Fibroblast of pulmonary artery (primary cell): ENCODE results near the gene TMED8.

Experiments used
- DNase-seq: peaks from one replicate; pipeline ENCODE4 v3.0.0-alpha.2; 2010; ENCODE audit warnings: low read depth
- H3K4me3 ChIP-seq: replicated peaks from 2 replicates; pipeline ENCODE4 v1.5.1; 2011; ENCODE audit warnings: low read depth, mild to moderate bottlenecking, control low read depth, low read length, moderate library complexity
- TF ChIP-seq, protein P1 (sequence below): IDR thresholded peaks from 2 replicates; pipeline ENCODE4 v1.5.1; 2011; ENCODE audit warnings: mild to moderate bottlenecking, control low read depth, low read length, inconsistent platforms; ENCODE audit errors: missing control alignments

The TMED8 gene

DNA sequence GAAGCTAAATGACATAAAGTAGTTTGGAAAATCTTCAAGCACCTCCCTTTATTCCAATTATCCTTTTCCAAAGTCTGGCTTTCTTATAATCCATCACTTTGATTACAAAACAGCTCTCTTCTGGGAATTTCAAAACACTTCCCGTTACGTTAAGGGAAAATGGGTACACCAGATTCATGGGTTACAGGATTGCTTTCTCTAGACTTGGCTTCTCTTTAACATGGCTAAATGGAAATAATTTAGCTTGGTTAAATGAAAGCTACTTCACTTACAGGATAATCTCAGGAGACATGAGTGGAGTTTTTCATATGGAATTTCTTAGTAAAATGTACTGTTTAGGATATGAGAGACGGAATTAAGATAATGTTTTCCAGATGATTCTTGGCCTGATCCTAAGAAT is 41.3 kb downstream of the TMED8 start:
- no peak for DNase-seq
- H3K4me3 ChIP-seq = no peak overlapping the region
- TF ChIP-seq, protein P1, sequence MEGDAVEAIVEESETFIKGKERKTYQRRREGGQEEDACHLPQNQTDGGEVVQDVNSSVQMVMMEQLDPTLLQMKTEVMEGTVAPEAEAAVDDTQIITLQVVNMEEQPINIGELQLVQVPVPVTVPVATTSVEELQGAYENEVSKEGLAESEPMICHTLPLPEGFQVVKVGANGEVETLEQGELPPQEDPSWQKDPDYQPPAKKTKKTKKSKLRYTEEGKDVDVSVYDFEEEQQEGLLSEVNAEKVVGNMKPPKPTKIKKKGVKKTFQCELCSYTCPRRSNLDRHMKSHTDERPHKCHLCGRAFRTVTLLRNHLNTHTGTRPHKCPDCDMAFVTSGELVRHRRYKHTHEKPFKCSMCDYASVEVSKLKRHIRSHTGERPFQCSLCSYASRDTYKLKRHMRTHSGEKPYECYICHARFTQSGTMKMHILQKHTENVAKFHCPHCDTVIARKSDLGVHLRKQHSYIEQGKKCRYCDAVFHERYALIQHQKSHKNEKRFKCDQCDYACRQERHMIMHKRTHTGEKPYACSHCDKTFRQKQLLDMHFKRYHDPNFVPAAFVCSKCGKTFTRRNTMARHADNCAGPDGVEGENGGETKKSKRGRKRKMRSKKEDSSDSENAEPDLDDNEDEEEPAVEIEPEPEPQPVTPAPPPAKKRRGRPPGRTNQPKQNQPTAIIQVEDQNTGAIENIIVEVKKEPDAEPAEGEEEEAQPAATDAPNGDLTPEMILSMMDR = no peak

DNA sequence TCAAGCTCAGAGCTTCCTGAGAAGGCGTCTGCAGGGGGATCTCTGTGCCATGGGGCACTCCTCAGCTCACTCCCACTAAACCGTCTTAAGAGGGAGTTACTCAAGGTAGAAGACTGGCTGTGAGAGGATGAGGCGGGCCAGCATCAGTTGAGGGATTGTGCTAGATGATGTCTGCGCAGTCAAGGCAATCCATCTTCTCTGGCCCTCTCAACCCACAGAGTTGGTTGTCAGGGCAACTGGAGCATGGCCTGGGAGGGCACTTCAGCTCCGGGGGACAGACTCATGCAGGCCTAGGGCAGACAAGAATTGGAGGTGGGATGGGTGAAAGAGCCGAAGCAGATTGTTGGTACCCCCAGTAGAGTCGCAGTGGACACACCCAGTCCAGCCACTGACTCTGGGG is 47.0 kb downstream of the TMED8 start:
- TF ChIP-seq, protein P1 = no peak
- DNase-seq = no peak
- no peak overlapping the region for H3K4me3 ChIP-seq

DNA sequence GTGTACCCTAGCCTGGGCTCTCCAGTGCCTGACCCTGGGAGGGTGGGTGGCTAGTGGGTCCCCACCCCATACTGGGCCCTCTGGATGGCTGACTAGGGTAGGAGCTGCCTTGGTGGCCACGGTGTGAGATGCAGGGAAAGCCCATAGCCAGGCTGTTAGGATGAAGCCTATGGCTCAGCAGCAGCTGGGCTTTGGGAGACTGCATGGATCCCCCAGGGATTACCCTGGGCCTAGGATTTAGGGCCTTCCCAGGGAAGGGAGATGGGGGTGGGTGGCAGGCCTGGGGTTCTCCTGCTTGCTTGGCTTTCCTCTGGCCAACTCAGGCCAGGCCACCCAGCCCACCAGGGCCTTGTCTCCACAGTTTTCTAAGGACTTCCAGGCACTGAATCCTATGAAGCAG is 49.8 kb downstream of the TMED8 start:
- TF ChIP-seq, protein P1 = no peak
- no peak overlapping the region for H3K4me3 ChIP-seq
- DNase-seq = no peak

DNA sequence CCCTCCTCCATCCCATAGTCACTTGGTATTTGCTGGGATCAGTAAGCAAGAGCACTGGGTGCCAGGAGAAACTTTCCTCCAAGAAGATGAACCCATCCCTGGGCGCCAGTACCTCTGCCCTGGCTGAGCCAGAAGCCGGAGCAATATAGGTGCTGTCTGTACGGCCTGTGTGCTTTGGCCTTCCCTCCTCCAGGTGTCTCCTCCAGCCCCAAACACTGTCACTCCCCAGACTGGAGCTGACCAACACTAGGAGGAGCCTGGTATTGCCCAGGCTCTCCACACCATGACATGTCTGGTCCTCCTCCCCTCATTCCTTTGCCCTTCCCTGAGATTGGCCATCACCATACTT is 51.2 kb downstream of the TMED8 start:
- DNase-seq = no peak
- no peak overlapping the region for H3K4me3 ChIP-seq

DNA sequence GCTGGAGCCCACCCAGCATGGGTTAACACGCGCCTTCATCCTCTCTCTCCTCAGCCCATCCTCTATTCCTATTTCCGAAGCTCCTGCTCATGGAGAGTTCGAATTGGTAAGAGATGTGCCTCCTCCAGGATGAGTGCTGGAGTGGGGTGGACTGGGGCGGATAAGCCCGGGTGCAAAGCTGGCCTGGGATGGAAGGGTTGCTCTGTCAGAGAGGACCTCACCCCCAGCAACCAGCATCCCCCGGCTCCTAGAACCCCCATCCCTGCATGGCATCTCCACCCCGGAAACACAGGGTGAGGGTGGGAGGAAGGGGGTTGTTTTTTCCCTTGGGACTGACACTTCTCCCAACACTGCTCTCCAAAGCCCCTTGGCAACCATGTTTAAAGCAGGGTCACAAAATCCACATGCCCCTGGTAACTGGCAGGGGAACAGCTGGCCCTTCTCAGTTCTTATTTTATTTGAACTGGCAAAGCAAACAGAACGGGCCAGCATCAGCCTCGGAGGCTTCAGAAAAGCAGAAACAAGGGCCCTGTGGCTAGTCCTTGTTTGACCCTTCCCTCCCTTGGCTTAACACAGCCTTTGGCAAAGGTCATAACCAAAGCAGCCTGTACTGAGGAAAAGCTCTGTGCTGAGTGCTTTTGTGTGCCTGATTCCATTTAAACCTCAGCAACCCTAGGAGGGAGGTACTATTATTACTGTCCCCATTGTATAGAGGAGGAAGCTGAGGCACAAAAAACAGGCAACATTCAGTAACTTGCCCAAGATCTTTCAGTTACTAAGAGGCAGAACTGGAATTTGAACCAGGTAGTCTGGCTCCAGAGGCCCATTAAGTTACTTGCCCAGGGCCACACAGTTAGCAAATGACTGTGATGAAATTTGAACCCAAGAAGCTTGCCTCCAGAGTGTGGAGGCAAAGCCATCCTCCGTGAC is 51.8 kb downstream of the TMED8 start:
- TF ChIP-seq, protein P1 = no peak
- H3K4me3 ChIP-seq = no peak overlapping the region
- no peak for DNase-seq

More for the DNA sequence above, 51.2 kb downstream of the TMED8 start:
- TF ChIP-seq, protein P1 = no peak

DNA sequence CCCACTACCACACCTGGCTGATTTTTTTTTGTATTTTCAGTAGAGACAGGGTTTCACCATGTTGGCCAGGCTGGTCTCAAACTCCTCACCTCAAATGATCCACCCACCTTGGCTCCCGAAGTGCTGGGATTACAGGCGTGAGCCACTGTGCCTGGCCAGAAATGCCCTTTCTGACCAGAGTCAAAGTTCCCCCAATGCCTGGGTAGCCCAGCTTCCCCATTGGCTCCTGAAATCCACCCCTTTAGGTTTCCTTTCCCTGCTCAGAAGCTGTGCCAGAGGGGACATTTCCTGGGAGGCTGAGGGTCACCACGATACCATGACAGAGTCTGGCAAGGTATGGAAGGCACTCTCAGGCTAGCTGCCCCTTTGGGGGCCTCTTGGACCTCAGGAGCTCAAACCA is 52.6 kb downstream of the TMED8 start:
- TF ChIP-seq, protein P1 = no peak
- DNase-seq = no peak
- H3K4me3 ChIP-seq = no peak overlapping the region

DNA sequence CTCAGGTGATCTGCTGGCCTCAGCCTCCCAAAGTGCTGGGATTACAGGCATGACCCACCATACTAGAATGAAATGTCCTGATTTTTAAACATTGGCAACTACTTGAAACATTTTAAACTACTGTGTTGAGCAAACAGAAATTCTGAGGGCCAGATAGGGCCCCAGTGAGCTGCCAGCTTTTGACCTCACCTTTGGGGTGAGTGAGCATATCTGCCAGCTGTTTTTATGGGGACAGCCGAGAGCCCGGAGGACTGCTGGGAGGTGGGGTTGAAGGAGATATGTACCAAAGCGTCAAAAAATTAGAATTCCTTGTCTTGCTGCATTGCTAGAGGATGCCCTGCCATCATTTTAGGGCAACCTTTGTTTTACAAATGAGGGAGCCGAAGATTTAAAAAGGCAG is 53.3 kb downstream of the TMED8 start:
- H3K4me3 ChIP-seq = no peak overlapping the region
- TF ChIP-seq, protein P1 = no peak
- DNase-seq = no peak
